Measurements from ENCODE around the gene RNF114.

Gene RNF114

DNA sequence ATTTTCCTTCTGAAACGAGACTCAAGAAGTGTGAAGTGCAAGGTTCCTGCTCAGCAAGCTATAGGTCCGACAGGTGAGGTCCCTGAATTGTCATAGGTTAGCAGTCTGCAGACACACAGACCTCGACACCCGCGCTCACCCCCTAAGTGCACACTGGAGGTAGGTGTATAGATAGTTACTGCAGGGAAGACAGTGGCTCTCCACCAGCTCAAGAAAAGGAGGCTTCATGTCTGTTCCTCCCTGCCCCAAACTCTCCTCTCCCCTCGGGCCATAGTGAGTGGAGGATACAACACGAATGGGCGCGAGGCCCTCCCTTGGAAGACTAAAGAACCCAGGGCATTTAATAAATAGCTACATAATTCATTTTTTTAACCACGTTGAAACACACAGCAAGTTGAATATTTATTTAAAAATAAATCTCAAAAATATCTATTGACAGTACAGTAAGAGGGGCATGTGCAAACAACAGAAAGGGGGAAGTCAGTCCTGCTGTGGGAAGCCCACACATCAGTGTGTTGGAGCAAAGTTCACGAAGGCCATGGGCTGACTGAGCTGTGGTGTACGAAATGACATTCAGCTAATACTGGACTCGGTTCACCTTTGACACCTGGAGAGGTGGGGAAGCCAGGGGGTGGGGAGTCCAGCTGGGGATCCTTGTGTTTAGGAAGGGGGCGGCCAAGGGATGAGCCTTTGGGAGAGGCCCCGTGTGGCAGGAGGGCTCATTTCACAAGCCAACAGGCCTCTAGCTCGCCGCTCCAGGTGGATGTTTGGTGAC is 31.6 kb upstream of the RNF114 start:
- DNase-seq: no peak

DNA sequence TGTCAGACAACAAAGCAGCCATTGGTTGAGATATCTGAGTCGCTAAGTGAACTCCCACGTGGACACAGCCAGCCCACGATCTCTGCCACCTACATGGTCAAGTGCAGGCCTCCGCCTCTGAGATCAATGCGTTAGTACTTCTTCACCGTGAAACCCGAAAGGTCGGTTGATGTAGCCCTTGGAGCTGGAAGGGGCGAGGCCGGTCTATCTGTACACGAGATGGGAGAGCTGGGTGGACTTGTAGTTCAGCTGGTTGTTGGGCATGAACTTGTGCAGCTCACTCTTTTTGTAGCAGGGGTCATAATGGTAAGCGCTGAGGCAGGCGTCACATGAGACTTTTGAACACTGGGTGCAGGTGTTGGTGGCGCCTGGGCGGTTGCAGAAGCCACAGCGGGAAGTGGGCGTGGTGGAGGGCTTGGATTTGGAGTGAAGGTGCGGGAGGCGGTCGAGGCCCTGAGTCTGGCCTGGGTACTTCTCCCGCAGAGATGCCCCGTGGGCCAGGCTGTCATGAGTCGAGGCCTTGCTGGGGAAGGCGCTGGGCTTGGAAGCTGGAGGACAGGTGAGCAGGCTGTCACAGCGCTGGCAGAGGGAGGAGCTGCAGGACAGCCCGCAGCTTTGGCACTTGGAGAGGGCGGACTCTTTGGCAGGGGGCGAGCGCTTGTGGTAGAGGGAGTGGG is 30.6 kb upstream of the RNF114 start:
- DNase-seq: no peak

DNA sequence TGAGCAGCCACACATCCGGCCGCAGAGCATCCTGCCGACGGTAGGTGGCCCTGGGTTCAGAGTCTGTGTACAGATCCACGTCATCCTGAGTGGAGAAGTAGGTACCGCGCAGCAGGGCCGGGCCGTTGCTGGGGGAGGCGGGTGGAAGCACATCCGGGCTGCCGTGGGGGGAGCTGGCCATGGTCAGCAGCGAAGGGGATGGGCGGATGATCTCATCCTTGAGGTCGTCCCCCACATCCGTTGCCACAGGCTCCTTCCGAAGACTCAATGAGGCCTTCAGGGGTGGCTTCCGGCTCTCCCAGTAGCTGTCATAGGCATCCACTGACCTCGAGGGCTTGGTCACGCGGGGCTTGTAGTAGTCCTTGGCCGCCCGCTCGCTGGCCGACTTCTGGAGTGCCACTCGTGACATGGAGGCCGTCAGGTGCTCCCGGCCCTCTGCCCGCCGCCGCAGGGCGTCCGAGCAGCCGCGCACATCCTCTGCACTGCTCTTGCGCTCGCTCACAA is 30.0 kb upstream of the RNF114 start:
- no peak for DNase-seq

DNA sequence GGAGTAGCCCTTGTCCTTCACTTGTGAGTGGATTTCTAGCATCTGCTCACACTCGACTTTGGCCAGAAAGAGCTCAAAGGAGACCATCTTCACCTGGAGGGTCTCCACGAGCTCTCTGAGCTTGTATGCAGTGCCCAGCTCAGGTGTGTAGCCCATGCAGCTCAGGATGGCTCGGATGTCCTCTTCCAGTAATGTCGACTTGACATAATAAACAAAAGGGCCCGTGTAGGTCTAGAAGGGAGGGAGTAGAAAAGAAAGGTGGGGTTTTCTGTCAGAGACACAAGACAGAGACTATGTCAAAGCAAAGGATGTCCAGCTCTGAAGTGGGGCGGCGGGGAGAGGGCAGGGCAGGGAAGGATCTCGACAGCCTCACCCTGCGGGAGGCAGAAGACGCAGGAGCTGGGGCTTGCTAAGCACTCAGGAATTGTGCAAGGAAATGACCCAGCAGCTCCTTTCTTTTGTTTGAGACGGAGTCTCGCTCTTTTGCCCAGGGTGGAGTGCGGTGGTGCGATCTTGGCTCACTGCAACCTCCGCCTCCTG is 29.5 kb upstream of the RNF114 start:
- DNase-seq: no peak

DNA sequence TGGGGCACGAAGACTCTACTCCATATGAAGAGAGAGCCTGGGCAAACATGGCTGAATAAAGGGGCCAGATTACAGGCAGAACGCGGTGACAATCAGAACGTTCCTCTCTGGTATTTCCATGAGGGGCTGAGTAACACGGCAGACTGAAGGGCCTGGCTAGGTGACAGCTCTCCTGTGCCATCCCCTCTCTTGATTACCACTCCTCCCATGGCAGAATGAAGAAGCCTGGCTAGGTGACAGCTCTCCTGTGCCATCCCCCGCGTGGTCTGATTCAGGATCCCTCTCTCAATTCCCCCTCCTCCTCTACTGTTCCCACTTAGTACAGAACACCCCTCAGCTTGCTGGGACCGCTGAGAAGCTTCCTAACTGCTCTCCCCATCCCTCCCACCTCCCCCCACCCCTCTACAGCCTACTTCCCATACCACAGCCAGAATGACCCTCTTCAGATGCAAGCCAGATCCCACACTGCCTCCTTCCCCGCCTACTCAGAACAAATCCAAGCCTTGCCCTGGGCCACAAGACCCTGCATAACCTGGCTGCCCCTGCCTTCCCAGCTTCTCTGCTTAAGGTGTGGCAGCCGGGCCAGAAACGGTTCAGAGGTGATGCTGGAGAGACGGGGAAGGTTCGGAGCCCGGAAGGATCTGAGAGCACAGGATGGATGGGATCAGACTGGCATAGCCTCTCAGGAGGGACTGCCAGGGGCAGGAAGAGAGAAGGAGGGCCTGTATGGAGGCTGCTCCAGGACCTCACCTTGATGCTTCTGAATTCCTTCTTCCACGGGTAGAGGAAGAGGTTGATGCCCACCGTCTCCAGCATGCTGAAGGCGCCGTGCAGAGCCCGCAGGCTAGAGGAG is 28.6 kb upstream of the RNF114 start:
- DNase-seq: no peak

DNA sequence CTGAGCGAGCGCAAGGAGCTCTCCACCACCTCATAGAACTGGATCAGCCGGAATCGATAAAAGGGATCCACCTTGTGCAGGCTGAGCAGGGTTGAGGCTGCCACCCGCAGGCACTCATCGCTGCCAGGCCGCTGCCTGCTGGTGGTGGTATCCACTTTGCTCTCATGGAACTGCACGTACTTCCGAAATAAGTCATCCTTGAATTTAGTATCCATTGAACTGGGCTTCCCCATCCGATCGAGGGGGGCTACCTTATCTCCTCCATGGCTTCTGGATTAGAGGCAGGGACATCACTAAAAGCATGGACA is 28.0 kb upstream of the RNF114 start:
- DNase-seq: no peak

DNA sequence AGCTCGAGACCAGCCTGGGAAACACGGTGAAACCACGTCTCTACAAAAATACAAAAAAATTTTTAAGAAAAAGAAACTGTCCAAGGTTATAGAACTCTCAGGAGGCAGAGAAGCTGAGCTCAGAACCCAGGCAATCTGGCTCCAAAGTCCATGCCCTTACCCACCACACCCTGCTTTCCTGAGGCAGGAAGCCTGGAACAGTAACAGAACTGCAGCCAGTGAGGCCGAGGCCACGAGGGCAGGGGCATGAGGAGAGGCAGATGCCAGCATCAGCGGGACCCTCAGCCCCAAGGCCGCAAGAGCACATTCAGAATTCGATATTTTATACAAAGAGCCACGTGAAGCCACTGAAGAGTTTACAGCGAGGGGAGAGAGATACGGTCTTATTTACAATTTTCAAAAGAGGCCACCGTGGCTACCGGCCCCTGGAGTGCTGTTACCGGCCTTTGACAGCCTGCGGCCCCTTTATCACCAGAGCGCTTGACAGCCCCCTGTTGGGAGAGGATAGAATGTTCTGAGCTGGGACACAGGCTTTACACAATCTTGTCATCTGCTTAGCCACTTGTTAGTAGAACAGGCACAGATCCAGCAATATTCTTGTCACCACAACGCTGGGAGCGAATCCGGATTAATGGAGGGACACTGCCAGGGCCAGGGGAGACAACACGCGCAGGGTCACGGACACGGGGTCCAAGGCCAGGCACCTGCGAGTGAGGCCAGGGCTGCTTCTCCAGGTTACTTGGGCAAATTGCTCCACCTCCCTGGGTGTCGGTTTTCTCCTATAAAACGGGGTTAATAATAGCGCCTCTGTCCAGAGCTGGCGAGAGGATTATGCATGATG is 26.5 kb upstream of the RNF114 start:
- DNase-seq: no peak

DNA sequence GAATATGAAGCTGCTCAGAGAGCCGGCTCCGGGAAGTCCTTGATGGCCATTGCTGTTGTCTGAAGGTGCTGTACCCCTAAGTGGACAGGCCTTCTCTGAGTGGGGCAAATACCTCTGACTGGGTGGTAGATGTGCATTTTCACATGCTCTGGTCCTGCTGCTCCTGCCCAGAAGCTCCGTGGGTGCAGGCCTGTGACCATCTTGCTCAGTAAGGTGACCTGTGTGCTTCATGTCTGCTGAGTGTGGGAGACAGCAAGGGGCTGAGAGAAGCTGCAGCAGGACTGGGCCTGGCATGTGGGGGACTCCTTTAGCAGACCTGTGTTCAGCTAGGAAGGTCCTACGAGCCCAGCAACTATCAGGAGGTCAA is 25.9 kb upstream of the RNF114 start:
- no peak for DNase-seq

DNA sequence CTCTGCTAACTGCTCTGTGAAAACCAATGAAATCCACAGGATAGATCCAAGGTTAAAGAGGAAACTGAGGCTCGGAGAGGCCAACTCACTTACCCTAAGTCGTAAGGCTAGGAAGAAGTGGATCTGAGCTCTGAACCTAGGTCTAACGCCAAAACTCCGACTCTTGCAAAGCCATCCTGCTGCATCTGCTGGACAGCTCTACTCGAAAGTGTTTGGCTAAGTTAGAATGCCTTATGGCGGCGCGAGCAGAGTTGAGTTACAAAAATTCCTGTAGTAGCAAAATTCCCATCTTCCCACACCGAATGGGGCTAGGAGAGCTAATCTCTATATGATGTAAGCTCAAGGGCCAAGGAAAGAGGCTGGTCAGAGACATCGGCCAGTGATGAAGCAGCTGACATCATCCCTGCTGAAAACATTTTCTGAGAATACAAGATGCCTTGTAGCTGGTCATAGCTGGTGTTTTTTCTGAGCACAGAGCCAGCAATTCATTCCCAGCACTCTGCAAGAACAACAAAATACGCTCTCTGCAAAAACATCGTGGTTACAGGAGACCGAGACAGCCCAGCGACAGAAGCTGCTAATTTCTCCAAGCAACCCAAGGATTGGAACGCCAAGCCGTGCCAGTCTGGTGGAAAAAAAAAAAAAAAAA is 22.7 kb upstream of the RNF114 start:
- no peak for DNase-seq

DNA sequence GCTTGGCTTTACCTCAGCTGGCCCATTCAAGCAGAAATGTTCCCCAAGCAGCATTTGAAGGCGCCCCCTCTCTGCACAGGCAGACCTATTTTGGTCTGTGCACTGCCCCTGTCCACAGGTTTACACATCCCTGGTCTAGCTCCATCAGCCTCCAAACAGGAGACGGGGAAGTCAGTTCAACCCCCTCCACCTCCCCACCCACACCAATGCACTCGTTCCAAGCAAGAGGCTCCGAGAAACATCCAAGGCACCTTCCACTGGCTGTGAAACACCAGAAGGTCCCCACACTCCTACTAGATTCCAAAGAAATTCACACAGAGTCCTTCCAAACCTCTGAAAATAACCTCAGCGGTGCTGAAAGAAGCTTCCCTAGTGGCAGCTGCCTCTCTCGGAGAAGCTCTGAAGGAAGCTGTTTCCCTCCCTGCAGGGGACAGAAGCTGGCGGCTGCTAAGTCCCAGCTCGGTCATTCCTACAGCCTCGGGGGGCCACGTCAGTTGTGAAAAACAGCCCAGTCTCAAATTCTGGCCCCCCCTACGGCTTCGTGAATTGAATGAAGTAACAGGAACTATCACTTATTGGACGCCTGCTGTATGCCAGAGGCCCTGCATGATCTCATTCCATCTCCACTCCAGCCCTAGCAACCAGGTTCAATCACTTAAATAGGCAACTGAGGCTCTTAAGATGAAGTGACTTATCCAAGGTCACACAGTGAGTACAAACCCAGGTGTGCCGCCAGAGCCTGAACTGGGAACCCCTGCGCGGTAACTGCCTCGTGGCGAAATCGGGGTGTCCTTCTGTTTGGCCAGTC is 21.7 kb upstream of the RNF114 start:
- DNase-seq: peak; percentile 70

DNA sequence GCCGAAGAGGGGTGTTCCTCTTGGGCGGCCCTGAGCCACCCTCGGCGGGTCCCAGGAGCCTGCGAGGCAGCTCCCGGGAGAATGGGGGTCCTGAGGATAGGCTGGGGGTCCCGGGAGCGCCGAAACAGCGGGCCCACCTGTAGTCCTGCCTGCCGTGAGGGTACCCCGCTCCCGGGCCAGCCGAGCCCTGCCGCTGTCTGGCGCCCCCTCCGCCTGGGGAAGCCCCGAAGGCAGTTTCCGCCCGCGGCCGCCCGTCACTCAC is 21.1 kb upstream of the RNF114 start:
- no peak for DNase-seq

DNA sequence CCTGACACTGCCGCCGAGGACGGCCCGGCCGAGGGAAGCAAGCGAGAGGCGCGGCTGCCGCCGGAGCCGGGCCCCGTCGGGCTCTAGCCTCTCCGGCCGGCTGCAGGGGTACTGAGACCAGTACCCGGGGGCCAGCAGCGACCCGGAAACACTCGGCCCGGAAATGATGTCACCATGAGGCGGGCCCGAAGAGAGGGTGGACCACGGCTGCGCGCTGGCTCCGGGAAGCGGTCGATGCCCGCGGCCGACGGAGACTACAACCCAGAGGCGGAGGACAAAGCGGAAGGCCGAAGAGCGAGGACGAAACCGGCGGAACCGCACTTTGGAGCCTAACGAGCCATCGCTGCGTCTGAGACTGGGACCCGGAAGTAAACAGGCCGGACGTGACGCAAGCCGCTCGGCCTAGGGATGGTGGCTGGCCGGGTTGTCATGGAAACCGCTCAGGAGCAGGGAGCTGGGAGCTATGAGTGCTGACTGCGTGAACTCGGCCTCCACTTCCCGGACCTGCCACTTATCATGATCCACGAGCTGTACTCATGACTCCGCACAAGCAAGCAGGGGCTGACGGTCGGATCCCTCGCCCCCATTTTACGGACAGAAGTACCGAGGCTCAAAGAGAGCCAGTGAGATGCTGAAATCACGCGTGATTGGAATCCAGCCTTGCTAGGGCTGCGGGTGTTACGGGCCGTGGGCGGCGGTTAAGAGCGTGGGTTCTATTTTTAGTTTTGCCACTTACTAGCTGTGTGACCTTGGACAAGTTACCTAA is 20.6 kb upstream of the RNF114 start, which contains the start of gene SPATA2:
Gene SPATA2, minus strand, starts transcription at position 150 of the 766 bp plus-strand sequence. CDS start 7,039 bp downstream, outside the sequence.
- peak; percentile 97 for DNase-seq

DNA sequence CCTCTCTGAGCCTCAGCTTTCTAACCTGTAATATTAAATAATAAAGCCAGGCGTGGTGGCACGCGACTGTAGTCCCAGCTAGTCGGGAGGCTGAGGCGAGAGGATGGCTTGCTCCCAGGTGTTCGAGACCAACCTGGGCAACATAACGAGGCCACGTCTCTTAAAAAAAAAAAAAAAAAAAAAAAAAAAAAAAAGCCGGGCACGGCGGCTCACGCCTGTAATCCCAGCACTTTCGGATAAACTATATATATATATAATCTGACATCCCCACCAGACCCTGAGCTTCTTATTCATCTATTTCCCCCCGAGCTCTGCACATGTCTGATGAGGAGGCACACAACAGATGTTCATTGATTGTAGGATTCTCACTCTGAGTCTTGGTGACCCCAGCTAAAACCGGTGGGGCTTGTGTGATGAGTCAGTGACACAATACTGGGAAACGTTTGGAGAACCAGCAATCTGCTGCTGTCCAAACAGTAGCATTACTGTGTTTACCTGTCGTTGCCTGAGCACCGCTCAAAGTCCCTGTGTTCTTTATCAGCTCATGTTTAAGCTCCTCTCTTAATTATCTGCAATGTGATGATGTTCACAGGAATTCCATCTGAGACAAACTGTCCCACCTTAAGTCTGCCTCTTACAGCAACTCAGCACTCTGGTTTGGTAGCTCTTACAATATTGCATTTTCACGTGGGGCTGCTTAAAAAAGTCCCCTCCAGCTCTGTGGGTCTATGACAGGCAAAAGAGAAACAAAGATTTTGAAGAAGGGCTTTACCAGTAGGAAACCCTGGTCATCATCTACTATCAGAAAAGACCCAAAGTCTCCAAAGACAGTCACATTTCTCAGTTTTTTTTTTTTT is 19.8 kb upstream of the RNF114 start:
- no peak for DNase-seq

DNA sequence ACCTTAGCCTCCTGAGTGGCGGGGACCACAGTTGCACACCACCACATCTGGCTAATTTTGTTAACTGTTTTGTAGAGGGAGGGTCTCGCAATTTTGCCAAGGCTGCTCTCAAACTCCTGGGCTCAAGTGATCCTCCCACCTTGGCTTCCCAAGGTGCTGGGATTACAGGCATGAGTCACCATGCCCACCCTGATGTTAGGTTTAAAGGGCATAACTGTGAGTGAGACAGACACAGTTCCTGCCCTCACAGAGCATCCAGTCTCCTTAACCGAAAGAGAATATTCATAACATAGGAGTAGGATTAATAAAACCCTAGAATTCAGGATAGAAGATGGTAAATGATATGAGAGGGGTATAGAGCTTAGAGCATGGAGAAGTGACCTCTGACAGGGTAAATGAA is 17.8 kb upstream of the RNF114 start:
- DNase-seq: no peak

DNA sequence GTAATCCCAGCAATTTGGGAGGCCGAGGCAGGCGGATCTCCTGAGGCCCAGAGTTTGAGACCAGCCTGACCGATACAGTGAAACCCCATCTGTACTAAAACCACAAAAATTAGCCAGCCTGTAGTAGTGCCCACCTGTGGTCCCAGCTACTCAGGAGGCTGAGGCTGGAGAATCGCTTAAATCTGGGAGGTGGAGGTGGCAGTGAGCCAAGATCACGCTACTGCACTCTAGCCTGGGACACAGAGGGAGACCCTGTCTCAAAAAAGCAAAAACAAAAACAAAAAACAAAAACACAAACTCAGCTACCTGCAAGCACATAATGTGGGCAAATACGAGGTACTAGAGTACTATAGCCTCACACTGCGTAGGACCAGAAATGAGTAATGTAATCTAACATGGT is 17.2 kb upstream of the RNF114 start:
- no peak for DNase-seq

DNA sequence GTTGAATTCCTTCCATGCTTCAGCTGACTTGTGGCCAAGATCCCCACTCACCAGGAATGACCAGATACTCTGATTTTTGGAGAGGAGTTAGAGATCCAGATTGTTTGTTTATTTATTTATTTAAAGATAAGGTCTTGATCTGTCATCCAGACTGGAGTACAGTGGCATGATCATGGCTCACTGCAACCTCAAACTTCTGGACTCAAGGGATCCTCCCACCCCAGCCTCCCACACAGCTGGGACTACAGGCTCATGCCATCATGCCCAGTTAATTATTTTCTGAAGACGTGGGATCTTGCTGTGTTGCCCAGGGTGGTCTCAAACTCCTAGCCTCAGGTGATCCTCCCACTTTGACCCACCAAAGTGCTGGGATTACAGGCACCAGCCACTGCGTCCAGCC is 16.7 kb upstream of the RNF114 start:
- DNase-seq: no peak

DNA sequence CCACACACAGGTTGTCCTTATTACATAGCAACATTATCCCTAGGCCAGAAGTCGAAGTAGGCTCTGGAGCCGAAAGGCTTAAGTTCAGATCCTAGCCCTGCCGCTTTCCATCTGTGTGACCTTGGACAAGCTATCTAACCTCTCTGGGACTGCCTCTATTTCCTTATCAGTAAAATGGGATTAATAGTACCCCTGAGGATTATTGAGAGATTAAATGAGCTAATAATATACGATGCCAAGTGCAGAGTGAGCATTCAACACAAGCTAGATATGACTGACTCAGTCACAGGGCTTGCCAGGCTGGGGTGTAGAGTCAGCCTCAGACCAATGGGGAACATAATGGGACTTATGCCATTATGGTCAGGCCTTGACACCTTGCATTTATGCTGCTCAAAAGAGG is 11.9 kb upstream of the RNF114 start:
- DNase-seq: no peak

DNA sequence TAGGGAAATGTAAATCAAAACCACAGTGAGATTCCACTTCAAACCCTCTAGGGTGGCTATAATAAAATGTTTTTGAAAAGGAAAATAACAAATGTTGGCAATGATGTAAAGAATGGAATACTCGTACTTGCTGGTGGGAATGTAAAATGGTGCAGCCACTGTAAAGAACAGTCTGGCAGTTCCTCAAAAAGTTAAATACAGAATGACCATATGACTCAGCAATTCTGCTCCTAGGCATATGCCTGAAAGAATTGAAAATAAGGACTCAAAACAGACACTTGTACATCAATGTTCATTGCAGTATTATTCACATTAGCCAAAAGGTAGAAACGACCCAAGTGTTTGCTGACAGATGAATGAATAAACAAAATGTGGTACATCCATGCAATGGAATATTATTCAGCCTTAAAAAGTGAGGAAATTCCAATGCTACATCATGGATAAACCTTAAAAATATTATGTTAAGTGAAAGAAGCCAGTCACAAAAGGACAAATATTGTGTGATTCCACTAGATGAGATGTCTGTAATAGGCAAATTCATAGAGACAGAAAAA is 10.2 kb upstream of the RNF114 start:
- DNase-seq: no peak

Measured in activated CD8-positive, alpha-beta memory T cell treated with anti-CD3 and anti-CD28 coated beads for 24 hours (primary cell).